Neuronal stem cell (in vitro differentiated cells): ENCODE results near the gene HMGN3.

Experiments used
- DNase-seq: peaks from one replicate; pipeline ENCODE4 v3.0.0-alpha.2; 2013; ENCODE audit warnings: low spot score
- H2AFZ ChIP-seq: one replicate; pipeline ENCODE4 v1.6.1; 2013; ENCODE audit warnings: mild to moderate bottlenecking, low read length, inconsistent platforms
- H2AK5ac ChIP-seq: 2 replicates; pipeline ENCODE4 v1.6.1; 2013; ENCODE audit warnings: low read depth, mild to moderate bottlenecking, inconsistent platforms, low read length, moderate library complexity, mixed read lengths
- H2BK120ac ChIP-seq: 2 replicates; pipeline ENCODE4 v1.6.1; 2013; ENCODE audit warnings: low read depth, mild to moderate bottlenecking, inconsistent platforms, low read length, moderate library complexity, mixed read lengths
- H2BK12ac ChIP-seq: one replicate; pipeline ENCODE4 v1.6.1; 2013; ENCODE audit warnings: low read length, inconsistent platforms
- H2BK15ac ChIP-seq: 2 replicates; pipeline ENCODE4 v1.6.1; 2013; ENCODE audit warnings: mild to moderate bottlenecking, low read length, inconsistent platforms, mixed read lengths
- H2BK5ac ChIP-seq: one replicate; pipeline ENCODE4 v1.6.1; 2013; ENCODE audit warnings: inconsistent platforms, mild to moderate bottlenecking, low read length, moderate library complexity
- H3K14ac ChIP-seq: one replicate; pipeline ENCODE4 v1.6.1; 2013; ENCODE audit warnings: low read length, inconsistent platforms
- H3K18ac ChIP-seq: 2 replicates; pipeline ENCODE4 v1.6.1; 2013; ENCODE audit warnings: low read length, inconsistent platforms
- H3K23ac ChIP-seq: 2 replicates; pipeline ENCODE4 v1.6.1; 2013; ENCODE audit warnings: low read depth, mild to moderate bottlenecking, mixed read lengths, low read length, inconsistent platforms; ENCODE audit not compliant: poor library complexity
- H3K27ac ChIP-seq: replicated peaks from 3 replicates; pipeline ENCODE4 v1.5.1; 2013; ENCODE audit warnings: low read length, inconsistent platforms
- H3K27me3 ChIP-seq, 3 experiments: 2 replicates each; pipeline ENCODE4 v1.6.1; 2013; ENCODE audit warnings: low read length in 3 of 3, mild to moderate bottlenecking in 2 of 3, inconsistent platforms in 1 of 3, low read depth in 1 of 3, mixed read lengths in 1 of 3, moderate library complexity in 1 of 3; ENCODE audit not compliant: control insufficient read depth in 3 of 3, insufficient read depth in 3 of 3
- H3K36me3 ChIP-seq, 2 donors: replicated peaks in 1 of 2; 2 replicates each; pipeline ENCODE4 v1.6.1; 2013; ENCODE audit warnings: low read length in 2 of 2; ENCODE audit not compliant: control insufficient read depth in 2 of 2, insufficient read depth in 2 of 2
- H3K4ac ChIP-seq: 2 replicates; pipeline ENCODE4 v1.6.1; 2013; ENCODE audit warnings: inconsistent platforms, mild to moderate bottlenecking, low read length, moderate library complexity
- H3K4me1 ChIP-seq, 2 donors: 1 replicate in 1 of 2; 2 replicates in 1 of 2; pipeline ENCODE4 v1.6.1; 2013; ENCODE audit warnings: low read length in 2 of 2, low read depth in 1 of 2; ENCODE audit not compliant: control insufficient read depth in 2 of 2, insufficient read depth in 1 of 2
- H3K4me2 ChIP-seq: one replicate; pipeline ENCODE4 v1.6.1; 2013; ENCODE audit warnings: mild to moderate bottlenecking, low read length, inconsistent platforms; ENCODE audit not compliant: insufficient read depth, poor library complexity, severe bottlenecking
- H3K4me3 ChIP-seq, 2 donors: 2 replicates each; pipeline ENCODE4 v1.5.1; 2013; ENCODE audit warnings: low read length in 2 of 2, mild to moderate bottlenecking in 2 of 2, inconsistent platforms in 1 of 2, moderate library complexity in 1 of 2
- H3K79me1 ChIP-seq: one replicate; pipeline ENCODE4 v1.6.1; 2013; ENCODE audit warnings: low read depth, mild to moderate bottlenecking, inconsistent platforms, low read length, moderate library complexity
- H3K9ac ChIP-seq: one replicate; pipeline ENCODE4 v1.6.1; 2013; ENCODE audit warnings: mild to moderate bottlenecking, low read depth, low read length, inconsistent platforms; ENCODE audit not compliant: poor library complexity
- H3K9me3 ChIP-seq, 2 donors: replicated peaks in 1 of 2; 2 replicates each; pipeline versions ENCODE3 to v1.6.1; 2013; ENCODE audit warnings: low read length in 2 of 2, mild to moderate bottlenecking in 2 of 2, inconsistent platforms in 1 of 2, low read depth in 1 of 2, mixed read lengths in 1 of 2, moderate library complexity in 1 of 2; ENCODE audit not compliant: control insufficient read depth in 2 of 2, insufficient read depth in 1 of 2
- H4K8ac ChIP-seq: one replicate; pipeline ENCODE4 v1.6.1; 2013; ENCODE audit warnings: low read depth, mild to moderate bottlenecking, inconsistent platforms, low read length, moderate library complexity
- H4K91ac ChIP-seq: one replicate; pipeline ENCODE4 v1.6.1; 2013; ENCODE audit warnings: low read length, low read depth, mild to moderate bottlenecking, inconsistent platforms; ENCODE audit not compliant: poor library complexity
- WGBS, 2 donors: extraction: QIAGEN DNeasy Blood & Tissue Kit; methylation state at CpG; one replicate each; pipeline ENCODE4 v1.1.7; 2013; ENCODE audit warnings: missing lambda C conversion rate in 2 of 2, mixed read lengths in 1 of 2; ENCODE audit not compliant: insufficient read length in 2 of 2, insufficient replicate concordance in 1 of 2; ENCODE audit errors: extremely low coverage in 2 of 2; 5-methylcytosine and 5-hydroxymethylcytosine counted together

Gene HMGN3

DNA sequence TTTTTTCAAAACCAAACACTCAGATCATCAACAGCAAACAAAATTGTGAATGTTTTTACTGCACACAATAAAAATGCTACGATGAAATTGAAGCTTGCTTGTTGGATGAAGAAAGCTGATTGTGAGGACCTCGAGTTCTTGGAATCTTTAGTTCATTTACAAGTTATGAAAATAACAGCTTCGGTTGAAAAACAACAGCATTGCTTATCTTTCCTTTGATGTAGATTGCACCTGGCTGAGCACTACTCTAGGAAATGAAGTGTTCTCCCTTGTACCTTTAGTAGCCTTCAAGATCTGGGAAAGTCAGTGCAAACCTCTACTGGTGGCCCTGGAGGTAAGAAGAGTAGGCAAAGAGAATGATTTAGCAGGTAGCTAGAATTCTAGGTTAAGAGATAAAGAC is 2.2 kb upstream of the HMGN3 start:
- no peaks in the 10 kb centered on the region for H3K27me3 ChIP-seq
- H2BK12ac ChIP-seq: no peak overlapping the region
- WGBS, 2 donors: no CpG with 5 or more reads among the region's 3 CpGs
- peaks cover 0 to 2% of the 10 kb centered on the region in 2 donors for H3K4me1 ChIP-seq
- no peak overlapping the region for H3K14ac ChIP-seq
- H3K18ac ChIP-seq: no peak overlapping the region
- H3K4ac ChIP-seq: no peak overlapping the region
- H3K9me3 ChIP-seq: peaks cover 0 to 4% of the 10 kb centered on the region in 2 donors
- no peak overlapping the region for H2AFZ ChIP-seq
- H3K4me2 ChIP-seq: no peak overlapping the region
- no peak overlapping the region for H2BK120ac ChIP-seq
- H3K9ac ChIP-seq: no peak overlapping the region
- no peak overlapping the region for H3K4me3 ChIP-seq
- H2AK5ac ChIP-seq: no peak overlapping the region
- H3K36me3 ChIP-seq: peaks cover 0 to 4% of the 10 kb centered on the region in 2 donors
- H2BK15ac ChIP-seq: no peak overlapping the region
- H2BK5ac ChIP-seq: no peak overlapping the region
- H4K91ac ChIP-seq: no peak overlapping the region
- DNase-seq: no peak
- H3K79me1 ChIP-seq: no peaks in the 10 kb centered on the region
- no peak overlapping the region for H4K8ac ChIP-seq
- no peak overlapping the region for H3K23ac ChIP-seq
- no peak overlapping the region for H3K27ac ChIP-seq

DNA sequence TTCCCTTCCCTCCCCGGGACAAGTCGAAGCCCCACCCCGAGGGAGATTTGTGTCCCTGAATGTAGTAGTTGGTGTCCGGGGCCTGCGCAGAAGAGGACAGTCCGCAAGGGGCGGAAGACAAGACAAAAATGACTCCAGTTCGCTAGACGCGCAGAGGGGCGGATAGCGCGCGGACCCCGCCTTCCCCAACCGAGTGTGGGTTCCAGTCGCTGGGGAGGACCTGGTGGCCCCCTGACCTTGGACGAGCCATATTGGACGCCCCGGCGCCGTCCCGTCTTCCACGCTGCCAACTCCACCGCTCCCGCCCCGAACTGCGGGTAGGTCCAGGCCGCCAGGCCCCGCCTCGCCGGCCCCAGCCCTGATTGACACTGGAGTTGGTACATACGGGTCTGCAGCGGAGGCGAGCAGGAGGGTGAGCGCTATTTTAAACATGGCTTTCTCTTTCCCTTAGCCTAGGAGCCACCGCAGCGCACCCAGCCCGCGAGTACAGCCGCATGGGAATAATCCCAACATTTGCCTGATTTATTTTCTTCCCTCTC is 802 bp downstream of the HMGN3 start:
- Histone ChIP-seq H3K18ac (peak overlapping the region; percentile 90), H3K14ac (no peak overlapping the region), H2BK12ac (no peak overlapping the region), H2AK5ac (no peak overlapping the region), H3K9ac (peak overlapping the region; percentile 64), H2BK15ac (no peak overlapping the region), H3K4ac (no peak overlapping the region), H3K4me1 (peaks cover 0 to 2% of the 10 kb centered on the region in 2 donors), H2BK120ac (no peak overlapping the region), H3K27ac (peak overlapping the region; percentile 10), H3K4me3 (peak overlapping the region; percentile 69 to 88), H3K27me3 (no peaks in the 10 kb centered on the region), H4K91ac (no peak overlapping the region), H2BK5ac (peak overlapping the region; percentile 4), H3K79me1 (no peaks in the 10 kb centered on the region), H3K9me3 (peaks cover 0 to 5% of the 10 kb centered on the region in 2 donors), H2AFZ (peak overlapping the region; percentile 91), H3K23ac (peak overlapping the region; percentile 26), H3K4me2 (peak overlapping the region; percentile 83), H4K8ac (no peak overlapping the region), H3K36me3 (peaks cover 0 to 14% of the 10 kb centered on the region in 2 donors)
- no CpG with 5 or more reads among the region's 41 CpGs for WGBS, 2 donors
- DNase-seq: peak; percentile 62

DNA sequence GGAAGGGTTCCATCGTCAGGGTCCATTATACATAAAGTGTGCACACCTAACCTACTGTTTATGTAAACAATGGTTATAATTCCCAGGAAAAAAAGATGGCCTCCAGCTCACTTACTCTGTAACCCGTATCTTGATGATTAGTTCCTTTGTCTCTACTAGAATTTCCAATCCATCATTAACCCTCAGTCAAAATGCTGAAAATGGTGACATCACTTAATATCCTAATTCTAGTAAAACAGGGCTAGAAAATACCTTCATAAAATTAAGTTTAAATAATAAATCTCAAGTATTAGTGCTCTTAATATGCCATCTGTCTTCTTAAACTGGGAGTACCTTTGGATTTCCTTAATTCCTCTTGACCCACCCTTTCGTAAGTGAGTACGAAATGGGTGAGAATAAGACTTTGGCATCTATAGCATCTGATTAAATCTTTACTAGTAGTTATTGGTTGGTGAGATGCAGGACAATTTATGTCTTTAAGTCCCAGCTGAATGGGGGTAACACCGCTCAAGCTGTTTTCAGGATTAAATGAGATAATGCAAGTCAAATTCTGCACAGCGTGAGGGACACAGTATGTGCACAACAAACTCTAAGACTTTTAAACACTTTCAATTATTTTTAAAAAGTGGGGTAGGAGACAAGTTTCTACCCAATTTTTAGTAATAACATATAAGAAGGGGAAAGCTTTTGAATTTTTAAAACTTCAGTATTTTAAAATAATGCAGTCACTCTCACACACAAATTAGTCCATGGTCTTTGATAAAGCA is 1.6 kb downstream of the HMGN3 start:
- Histone ChIP-seq H3K9me3 (peaks cover 0 to 6% of the 10 kb centered on the region in 2 donors), H2AK5ac (no peak overlapping the region), H3K9ac (peak overlapping the region; percentile 64), H3K27ac (no peak overlapping the region), H3K36me3 (peaks cover 0 to 17% of the 10 kb centered on the region in 2 donors), H3K23ac (no peak overlapping the region), H3K4me2 (peak overlapping the region; percentile 83), H2AFZ (peak overlapping the region; percentile 91), H4K8ac (no peak overlapping the region), H2BK12ac (no peak overlapping the region), H3K4me1 (peaks cover 0 to 2% of the 10 kb centered on the region in 2 donors), H3K14ac (no peak overlapping the region), H3K18ac (no peak overlapping the region), H3K4ac (no peak overlapping the region), H2BK5ac (no peak overlapping the region), H3K4me3 (peak overlapping the region; percentile 69 to 88), H2BK120ac (no peak overlapping the region), H4K91ac (no peak overlapping the region), H2BK15ac (no peak overlapping the region), H3K79me1 (no peaks in the 10 kb centered on the region), H3K27me3 (no peaks in the 10 kb centered on the region)
- WGBS, 2 donors: no CpG with 5 or more reads among the region's 6 CpGs
- no peak for DNase-seq

DNA sequence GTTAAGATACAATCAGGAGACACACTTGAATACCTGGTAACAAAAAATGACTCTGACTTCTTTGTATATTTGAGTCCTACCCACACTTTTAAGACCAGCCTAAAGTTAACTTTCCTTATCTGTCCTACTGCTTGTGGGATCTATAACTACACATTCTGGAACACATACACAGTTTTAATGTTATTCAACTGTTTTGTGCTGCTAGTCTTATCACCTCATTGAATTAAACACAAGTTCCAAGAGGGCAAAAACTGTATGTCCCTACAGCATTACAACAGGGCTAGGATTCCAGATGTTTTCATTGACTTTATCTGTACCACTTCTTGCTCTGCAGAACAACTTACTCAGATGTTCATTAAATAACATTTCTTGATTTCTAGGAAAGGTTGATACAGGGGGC is 2.8 kb downstream of the HMGN3 start:
- H3K79me1 ChIP-seq: no peaks in the 10 kb centered on the region
- no peak overlapping the region for H2BK12ac ChIP-seq
- H3K14ac ChIP-seq: no peak overlapping the region
- no peak overlapping the region for H3K27ac ChIP-seq
- H4K91ac ChIP-seq: no peak overlapping the region
- H3K9me3 ChIP-seq: peaks cover 0 to 6% of the 10 kb centered on the region in 2 donors
- no peak overlapping the region for H3K4ac ChIP-seq
- H3K36me3 ChIP-seq: peaks cover 0 to 17% of the 10 kb centered on the region in 2 donors
- H2BK15ac ChIP-seq: no peak overlapping the region
- DNase-seq: no peak
- H3K4me2 ChIP-seq: no peak overlapping the region
- H2BK5ac ChIP-seq: no peak overlapping the region
- H3K9ac ChIP-seq: no peak overlapping the region
- H3K4me1 ChIP-seq: peaks cover 0 to 2% of the 10 kb centered on the region in 2 donors
- H2AFZ ChIP-seq: no peak overlapping the region
- H2BK120ac ChIP-seq: no peak overlapping the region
- no peak overlapping the region for H3K4me3 ChIP-seq
- H3K23ac ChIP-seq: no peak overlapping the region
- no peak overlapping the region for H2AK5ac ChIP-seq
- no peak overlapping the region for H4K8ac ChIP-seq
- no peak overlapping the region for H3K18ac ChIP-seq
- no peaks in the 10 kb centered on the region for H3K27me3 ChIP-seq
